HS-27A (cell line): ENCODE data around the gene LDAH.
A peak's percentile ranks its signal among the peaks of the same experiment; 100 is the strongest.

Experiments used
- DNase-seq: peaks from one replicate; pipeline ENCODE4 v3.0.0-alpha.2; 2012; ENCODE audit warnings: low read depth, missing footprints

LDAH gene

GRCh38 chr2:20637147-20637546, 185.8 kb downstream of the LDAH start:
- DNase-seq = no peak

GRCh38 chr2:20635675-20636584, 187.0 kb downstream of the LDAH start:
- DNase-seq = no peak

- no peak for DNase-seq
Observed at GRCh38 chr2:20635113-20635510, 187.8 kb downstream of the LDAH start.

GRCh38 chr2:20634507-20635112, 188.3 kb downstream of the LDAH start:
- peak; percentile 62 for DNase-seq
